Measurements from ENCODE around the gene TSPEAR.

- TF ChIP-seq KDM1A (CRISPR knock-in tag; IDR thresholded peaks at IDR 0.05) (no peak), ZFYVE20 (CRISPR knock-in tag; IDR thresholded peaks at IDR 0.05; ENCODE audit: borderline replicate concordance, low read depth) (no peak), MXD1 (CRISPR knock-in tag; IDR thresholded peaks at IDR 0.05) (no peak), MIER3 (CRISPR knock-in tag; IDR thresholded peaks at IDR 0.05; ENCODE audit: borderline replicate concordance) (no peak), PAXIP1 (CRISPR knock-in tag; conservative IDR thresholded peaks at IDR 0.05) (no peak), ZNF770 (CRISPR knock-in tag; IDR thresholded peaks at IDR 0.05) (no peak), ZBTB10 (CRISPR knock-in tag; IDR thresholded peaks at IDR 0.05; ENCODE audit: borderline replicate concordance) (no peak)
Measured at GRCh38 chr21:44603911-44604310, 107.5 kb downstream of the TSPEAR start.
